GM19328 (cell line): ENCODE data around the gene SKI.
"Not testable (repeated sequence)": the region's sequence is repeated elsewhere in the genome, so short reads cannot be mapped to it uniquely, and the experiment has no call there.

Experiments
- ATAC-seq: cut with Tn5 transposase; IDR thresholded peaks from one replicate; pipeline ENCODE4 v1.9.1; 2021; ENCODE audit warnings: mild to moderate bottlenecking, moderate library complexity; ENCODE audit not compliant: unreplicated experiment

The SKI gene

GRCh38 chr1:2318314-2319278 is 90.5 kb downstream of the SKI start:
- ATAC-seq: no peak

GRCh38 chr1:2319291-2319690 is 91.2 kb downstream of the SKI start:
- no peak for ATAC-seq

- no peak for ATAC-seq
Observed at GRCh38 chr1:2320006-2320405, 91.9 kb downstream of the SKI start.

- no peak for ATAC-seq
Observed at GRCh38 chr1:2320760-2321667, 92.9 kb downstream of the SKI start.

- no peak for ATAC-seq
Observed at GRCh38 chr1:2322065-2322571, 94.0 kb downstream of the SKI start.

- ATAC-seq: no peak
Observed at GRCh38 chr1:2322581-2323211, 94.6 kb downstream of the SKI start.

- ATAC-seq: no peak
Observed at GRCh38 chr1:2323451-2323974, 95.4 kb downstream of the SKI start.

- ATAC-seq: no peak
Observed at GRCh38 chr1:2324553-2325366, 96.6 kb downstream of the SKI start.

- no peak for ATAC-seq
Observed at GRCh38 chr1:2326524-2326923, 98.4 kb downstream of the SKI start.

- not testable (repeated sequence) for ATAC-seq
Observed at GRCh38 chr1:2327162-2327561, 99.0 kb downstream of the SKI start.

- ATAC-seq: no peak
Observed at GRCh38 chr1:2327841-2328240, 99.7 kb downstream of the SKI start.

- no peak for ATAC-seq
Observed at GRCh38 chr1:2328676-2329455, 100.7 kb downstream of the SKI start.

GRCh38 chr1:2330035-2330434 is 101.9 kb downstream of the SKI start:
- no peak for ATAC-seq

- no peak for ATAC-seq
Observed at GRCh38 chr1:2330519-2331199, 102.5 kb downstream of the SKI start.

- no peak for ATAC-seq
Observed at GRCh38 chr1:2331200-2331544, 103.1 kb downstream of the SKI start.

GRCh38 chr1:2331580-2331979 is 103.5 kb downstream of the SKI start:
- not testable (repeated sequence) for ATAC-seq

GRCh38 chr1:2334366-2334765 is 106.2 kb downstream of the SKI start:
- ATAC-seq: no peak

- no peak for ATAC-seq
Observed at GRCh38 chr1:2334883-2335534, 106.9 kb downstream of the SKI start.
